Chondrocyte (in vitro differentiated cells): ENCODE data around the gene FRMD4B. TPM values are rescaled to one million over a fixed set of nuclear protein-coding genes. Genes with fewer than 3 reads are reported as not detected.
A peak's percentile ranks its signal among the peaks of the same experiment; 100 is the strongest.

Experiments used
- DNase-seq: peaks from one replicate; pipeline ENCODE4 v3.0.0; 2021; ENCODE audit warnings: mixed read lengths, low spot score
- H3K27ac Mint-ChIP-seq: one replicate; pipeline ENCODE4 v1.8.0; 2021; ENCODE audit warnings: mild to moderate bottlenecking, moderate library complexity, mixed read lengths; ENCODE audit not compliant: unreplicated experiment
- H3K27me3 Mint-ChIP-seq: 2 replicates; pipeline ENCODE4 v1.8.0; 2021; ENCODE audit warnings: low read depth, mixed read lengths
- H3K36me3 Mint-ChIP-seq: 2 replicates; pipeline ENCODE4 v1.8.0; 2021; ENCODE audit warnings: low read depth, mixed read lengths
- H3K4me1 Mint-ChIP-seq: 2 replicates; pipeline ENCODE4 v1.8.0; 2021; ENCODE audit warnings: low read depth, mild to moderate bottlenecking, mixed read lengths
- H3K4me3 Mint-ChIP-seq: one replicate; pipeline ENCODE4 v1.8.0; 2021; ENCODE audit warnings: mild to moderate bottlenecking, moderate library complexity, mixed read lengths; ENCODE audit not compliant: unreplicated experiment
- H3K9me3 Mint-ChIP-seq: 2 replicates; pipeline ENCODE4 v1.8.0; 2021; ENCODE audit warnings: low read depth, mixed read lengths
- CTCF ChIP-seq: fragments of 200-600 bp; sonication (generic); IDR thresholded peaks from 2 replicates; pipeline ENCODE4 v1.5.0; 2021; ENCODE audit warnings: antibody characterized with exemption, mild to moderate bottlenecking, moderate library complexity
- total RNA-seq: library from RNA; stranded (reverse); gene quantifications from 3 replicates; pipeline ENCODE4 v1.2.1, GENCODE V29; 2021

The FRMD4B gene
- total RNA-seq, 1 donor from 2014 or later = 4.1 TPM

- Mint-ChIP-seq H3K9me3 (no peaks in the 10 kb centered on the region), H3K4me1 (peaks cover 25% of the 10 kb centered on the region), H3K4me3 (peak overlapping the region; percentile 72), H3K27me3 (peaks cover 2% of the 10 kb centered on the region), H3K36me3 (no peaks in the 10 kb centered on the region), H3K27ac (no peak overlapping the region)
- DNase-seq = no peak
- TF ChIP-seq CTCF = no peak
Measured at GRCh38 chr3:69385123-69385722, 665 bp downstream of the FRMD4B start.

- Mint-ChIP-seq H3K4me3 (peak overlapping the region; percentile 72), H3K4me1 (peaks cover 31% of the 10 kb centered on the region), H3K36me3 (no peaks in the 10 kb centered on the region), H3K27me3 (no peaks in the 10 kb centered on the region), H3K27ac (no peak overlapping the region), H3K9me3 (no peaks in the 10 kb centered on the region)
- TF ChIP-seq CTCF = no peak
- no peak for DNase-seq
Measured at GRCh38 chr3:69384326-69384725, 1.6 kb downstream of the FRMD4B start.

GRCh38 chr3:69379661-69380060 is 6.2 kb downstream of the FRMD4B start:
- no peak for DNase-seq
- Mint-ChIP-seq H3K9me3 (peaks cover 3% of the 10 kb centered on the region), H3K4me3 (no peak overlapping the region), H3K4me1 (peaks cover 40% of the 10 kb centered on the region), H3K27ac (no peak overlapping the region), H3K36me3 (no peaks in the 10 kb centered on the region), H3K27me3 (no peaks in the 10 kb centered on the region)
- no peak for TF ChIP-seq CTCF

- Mint-ChIP-seq H3K9me3 (peaks cover 3% of the 10 kb centered on the region), H3K27me3 (no peaks in the 10 kb centered on the region), H3K36me3 (no peaks in the 10 kb centered on the region)
Measured at GRCh38 chr3:69378112-69378802, 7.6 kb downstream of the FRMD4B start.

GRCh38 chr3:69377262-69377661 is 8.6 kb downstream of the FRMD4B start:
- H3K4me3 Mint-ChIP-seq = no peak overlapping the region
- peaks cover 37% of the 10 kb centered on the region for H3K4me1 Mint-ChIP-seq
- peaks cover 3% of the 10 kb centered on the region for H3K9me3 Mint-ChIP-seq
- no peak for DNase-seq
- no peak for TF ChIP-seq CTCF
- peak overlapping the region; percentile 57 for H3K27ac Mint-ChIP-seq
- H3K27me3 Mint-ChIP-seq = no peaks in the 10 kb centered on the region
- no peaks in the 10 kb centered on the region for H3K36me3 Mint-ChIP-seq

More at GRCh38 chr3:69378112-69378802, 7.6 kb downstream of the FRMD4B start:
- H3K27ac Mint-ChIP-seq = no peak overlapping the region
- no peak for DNase-seq
- no peak for TF ChIP-seq CTCF
- no peak overlapping the region for H3K4me3 Mint-ChIP-seq
- peaks cover 37% of the 10 kb centered on the region for H3K4me1 Mint-ChIP-seq
